ENCODE measurements around the gene TEX22. TPM values are rescaled to one million over a fixed set of nuclear protein-coding genes. Genes with fewer than 3 reads are reported as not detected.

The TEX22 gene
- polyA plus RNA-seq, 12 donors = 0.11 to 2.3 (median 0.94) TPM; not detected in 2

GRCh38 chr14:105439179-105439578, 40.8 kb downstream of the TEX22 start:
- DNase-seq = no peak

- DNase-seq = no peak
Observed at GRCh38 chr14:105439710-105440553, 41.6 kb downstream of the TEX22 start.

- no peak for DNase-seq
Observed at GRCh38 chr14:105440554-105440900, 42.2 kb downstream of the TEX22 start.

- no peak for DNase-seq
Observed at GRCh38 chr14:105440992-105441391, 42.7 kb downstream of the TEX22 start.

GRCh38 chr14:105442125-105442524, 43.8 kb downstream of the TEX22 start:
- DNase-seq = no peak

- no peak for DNase-seq
Observed at GRCh38 chr14:105442834-105443233, 44.5 kb downstream of the TEX22 start.

- no peak for DNase-seq
Observed at GRCh38 chr14:105444859-105445258, 46.5 kb downstream of the TEX22 start.

GRCh38 chr14:105445290-105445689, 47.0 kb downstream of the TEX22 start:
- no peak for DNase-seq

- DNase-seq = no peak
Observed at GRCh38 chr14:105445901-105446845, 47.8 kb downstream of the TEX22 start.

GRCh38 chr14:105446971-105447370, 48.6 kb downstream of the TEX22 start:
- no peak for DNase-seq

GRCh38 chr14:105447651-105448640, 49.6 kb downstream of the TEX22 start:
- no peak for DNase-seq

- DNase-seq = peak; percentile 67
Observed at GRCh38 chr14:105448706-105449111, 50.4 kb downstream of the TEX22 start.

GRCh38 chr14:105449276-105450122, 51.2 kb downstream of the TEX22 start:
- no peak for DNase-seq

- no peak for DNase-seq
Observed at GRCh38 chr14:105450123-105450505, 51.8 kb downstream of the TEX22 start.

- DNase-seq = no peak
Observed at GRCh38 chr14:105450864-105451720, 52.8 kb downstream of the TEX22 start.

GRCh38 chr14:105452963-105453362, 54.6 kb downstream of the TEX22 start:
- no peak for DNase-seq

- DNase-seq = no peak
Observed at GRCh38 chr14:105453847-105454246, 55.5 kb downstream of the TEX22 start.

- no peak for DNase-seq
Observed at GRCh38 chr14:105455086-105455640, 56.8 kb downstream of the TEX22 start.

Data from muscle of arm (tissue), 12 donors.